ENCODE measurements around the gene NLRX1. TPM values are rescaled to one million over a fixed set of nuclear protein-coding genes. Genes with fewer than 3 reads are reported as not detected.

Gene NLRX1
- total RNA-seq, 1 donor from 2014 or later: 10.2 TPM

- Histone ChIP-seq H2AFZ (replicated peaks) (peak overlapping the region; percentile 93), H3K4me1 (peaks cover 19% of the 10 kb centered on the region), H3K36me3 (no peaks in the 10 kb centered on the region), H4K20me1 (ENCODE audit: low read depth) (no peaks in the 10 kb centered on the region), H3K79me2 (ENCODE audit: low read depth) (no peaks in the 10 kb centered on the region), H3K27me3 (peaks cover 69% of the 10 kb centered on the region), H3K9me3 (ENCODE audit: low read depth) (no peaks in the 10 kb centered on the region), H3F3A (ENCODE audit: low read depth) (peaks cover 31% of the 10 kb centered on the region), H3K9ac (no peak overlapping the region), H3K27ac (no peak overlapping the region), H3K4me2 (peak overlapping the region; percentile 99), H3K4me3 (peak overlapping the region; percentile 68)
- peaks cover 43% of the 10 kb centered on the region for H3K27me3 Mint-ChIP-seq (ENCODE audit: insufficient read depth, low read depth)
- peaks cover 29% of the 10 kb centered on the region for H3K4me1 Mint-ChIP-seq
- H3K36me3 Mint-ChIP-seq: no peaks in the 10 kb centered on the region
- no peak for DNase-seq (ENCODE audit: low spot score)
- no peaks in the 10 kb centered on the region for H3K9me3 Mint-ChIP-seq
- TF ChIP-seq EZH2 (IDR thresholded peaks at IDR 0.05) (peak; percentile 52), EZH2phosphoT487 (IDR thresholded peaks at IDR 0.05) (no peak)
- H3K4me3 Mint-ChIP-seq: peak overlapping the region; percentile 88
- peak overlapping the region; percentile 69 for H3K27ac Mint-ChIP-seq
Observed at GRCh38 chr11:119148720-119149017, 19.9 kb upstream of the NLRX1 start.

DNA sequence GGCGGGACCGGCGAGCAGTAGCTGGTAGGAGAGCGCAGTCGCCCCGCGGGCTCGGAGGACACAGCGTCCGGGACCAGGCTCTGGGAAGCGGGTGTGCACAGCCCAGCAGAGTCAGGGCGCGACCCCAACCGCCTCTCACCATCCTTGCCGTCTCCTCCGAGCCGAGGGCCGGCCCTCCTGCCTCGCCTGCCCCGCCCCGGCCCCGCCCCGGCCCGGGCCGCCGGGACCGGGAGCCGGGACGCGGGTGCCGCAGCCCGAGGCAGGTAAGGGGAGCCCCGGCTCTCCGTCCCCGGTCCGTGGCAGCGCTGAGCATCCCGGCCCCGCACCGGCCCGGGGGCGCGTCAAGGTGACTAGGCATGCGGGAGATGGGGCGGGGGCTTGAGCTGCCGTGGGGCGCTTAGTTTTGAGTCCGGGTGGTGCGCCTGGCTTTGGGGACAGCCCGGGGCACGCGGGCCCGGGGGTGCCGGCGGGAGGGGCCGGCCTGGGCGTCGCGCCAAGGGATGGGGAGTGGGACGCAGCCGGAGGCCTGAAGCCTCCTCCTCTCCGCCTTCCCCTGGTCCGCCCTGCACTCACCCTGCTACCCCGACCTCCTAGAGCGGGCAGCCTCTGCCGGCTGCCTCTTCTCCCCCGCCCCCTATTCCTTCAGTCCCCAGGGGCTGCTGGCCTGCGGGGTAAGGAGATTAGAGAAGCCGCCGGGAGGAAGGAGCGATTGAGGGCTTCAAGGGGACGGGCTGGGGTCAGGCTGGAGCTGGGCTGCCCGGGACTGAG is 19.3 kb upstream of the NLRX1 start, which contains the start of gene ABCG4:
TSS of gene ABCG4 (plus strand) at position 35 of the 768 bp plus-strand sequence. CDS start 914 bp downstream, outside the sequence.
- TF ChIP-seq EZH2phosphoT487 (IDR thresholded peaks at IDR 0.05) (no peak), EZH2 (IDR thresholded peaks at IDR 0.05) (peak; percentile 74)
- TF ChIP-seq, protein P1, sequence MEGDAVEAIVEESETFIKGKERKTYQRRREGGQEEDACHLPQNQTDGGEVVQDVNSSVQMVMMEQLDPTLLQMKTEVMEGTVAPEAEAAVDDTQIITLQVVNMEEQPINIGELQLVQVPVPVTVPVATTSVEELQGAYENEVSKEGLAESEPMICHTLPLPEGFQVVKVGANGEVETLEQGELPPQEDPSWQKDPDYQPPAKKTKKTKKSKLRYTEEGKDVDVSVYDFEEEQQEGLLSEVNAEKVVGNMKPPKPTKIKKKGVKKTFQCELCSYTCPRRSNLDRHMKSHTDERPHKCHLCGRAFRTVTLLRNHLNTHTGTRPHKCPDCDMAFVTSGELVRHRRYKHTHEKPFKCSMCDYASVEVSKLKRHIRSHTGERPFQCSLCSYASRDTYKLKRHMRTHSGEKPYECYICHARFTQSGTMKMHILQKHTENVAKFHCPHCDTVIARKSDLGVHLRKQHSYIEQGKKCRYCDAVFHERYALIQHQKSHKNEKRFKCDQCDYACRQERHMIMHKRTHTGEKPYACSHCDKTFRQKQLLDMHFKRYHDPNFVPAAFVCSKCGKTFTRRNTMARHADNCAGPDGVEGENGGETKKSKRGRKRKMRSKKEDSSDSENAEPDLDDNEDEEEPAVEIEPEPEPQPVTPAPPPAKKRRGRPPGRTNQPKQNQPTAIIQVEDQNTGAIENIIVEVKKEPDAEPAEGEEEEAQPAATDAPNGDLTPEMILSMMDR (IDR thresholded peaks at IDR 0.05): no peak
- H4K20me1 ChIP-seq (ENCODE audit: low read depth): no peaks in the 10 kb centered on the region
- H3K9ac ChIP-seq: no peak within 1 kb of the TSS
- Mint-ChIP-seq H3K36me3 (no peaks in the 10 kb centered on the region), H3K4me1 (peaks cover 27% of the 10 kb centered on the region), H3K4me3 (peak within 1 kb of the TSS; percentile 88), H3K27ac (peak within 1 kb of the TSS; percentile 69), H3K9me3 (no peaks in the 10 kb centered on the region), H3K27me3 (ENCODE audit: insufficient read depth, low read depth) (peaks cover 47% of the 10 kb centered on the region)
- peak within 1 kb of the TSS; percentile 99 for H3K4me2 ChIP-seq
- no peak within 1 kb of the TSS for H3K27ac ChIP-seq
- H2AFZ ChIP-seq (replicated peaks): peak within 1 kb of the TSS; percentile 93
- H3K4me3 ChIP-seq: peak within 1 kb of the TSS; percentile 68
- peaks cover 19% of the 10 kb centered on the region for H3K4me1 ChIP-seq
- no peaks in the 10 kb centered on the region for H3K79me2 ChIP-seq (ENCODE audit: low read depth)
- H3K27me3 ChIP-seq: peaks cover 69% of the 10 kb centered on the region
- DNase-seq (ENCODE audit: low spot score): peak; percentile 78
- peaks cover 31% of the 10 kb centered on the region for H3F3A ChIP-seq (ENCODE audit: low read depth)
- H3K36me3 ChIP-seq: no peaks in the 10 kb centered on the region
- H3K9me3 ChIP-seq (ENCODE audit: low read depth): no peaks in the 10 kb centered on the region

DNA sequence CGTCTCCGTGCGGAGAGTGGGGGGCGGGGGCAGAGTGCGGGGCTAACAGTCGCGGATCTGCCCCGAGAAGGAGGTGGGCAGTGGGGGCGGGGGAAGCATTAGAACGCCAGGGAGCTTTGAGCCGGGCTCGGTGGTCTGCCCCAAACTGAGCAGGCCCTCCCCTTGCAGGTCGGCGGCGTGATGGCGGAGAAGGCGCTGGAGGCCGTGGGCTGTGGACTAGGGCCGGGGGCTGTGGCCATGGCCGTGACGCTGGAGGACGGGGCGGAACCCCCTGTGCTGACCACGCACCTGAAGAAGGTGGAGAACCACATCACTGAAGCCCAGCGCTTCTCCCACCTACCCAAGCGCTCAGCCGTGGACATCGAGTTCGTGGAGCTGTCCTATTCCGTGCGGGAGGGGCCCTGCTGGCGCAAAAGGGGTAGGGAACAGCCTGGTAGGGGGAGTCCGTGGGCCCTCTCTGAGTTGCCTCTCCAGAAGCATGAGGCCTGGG is 18.7 kb upstream of the NLRX1 start:
- Histone ChIP-seq H3K9ac (no peak overlapping the region), H4K20me1 (ENCODE audit: low read depth) (no peaks in the 10 kb centered on the region), H3K36me3 (no peaks in the 10 kb centered on the region), H2AFZ (replicated peaks) (peak overlapping the region; percentile 93), H3K79me2 (ENCODE audit: low read depth) (no peaks in the 10 kb centered on the region), H3K4me3 (peak overlapping the region; percentile 68), H3K27ac (no peak overlapping the region), H3K9me3 (ENCODE audit: low read depth) (no peaks in the 10 kb centered on the region), H3F3A (ENCODE audit: low read depth) (peaks cover 31% of the 10 kb centered on the region), H3K4me1 (peaks cover 19% of the 10 kb centered on the region), H3K27me3 (peaks cover 69% of the 10 kb centered on the region), H3K4me2 (peak overlapping the region; percentile 99)
- DNase-seq (ENCODE audit: low spot score): no peak
- Mint-ChIP-seq H3K27me3 (ENCODE audit: insufficient read depth, low read depth) (peaks cover 47% of the 10 kb centered on the region), H3K4me1 (peaks cover 26% of the 10 kb centered on the region), H3K27ac (no peak overlapping the region), H3K36me3 (no peaks in the 10 kb centered on the region), H3K4me3 (peak overlapping the region; percentile 82), H3K9me3 (no peaks in the 10 kb centered on the region)
- TF ChIP-seq EZH2phosphoT487 (IDR thresholded peaks at IDR 0.05): no peak
- TF ChIP-seq, protein P1 (IDR thresholded peaks at IDR 0.05): no peak
- TF ChIP-seq EZH2 (IDR thresholded peaks at IDR 0.05): no peak

DNA sequence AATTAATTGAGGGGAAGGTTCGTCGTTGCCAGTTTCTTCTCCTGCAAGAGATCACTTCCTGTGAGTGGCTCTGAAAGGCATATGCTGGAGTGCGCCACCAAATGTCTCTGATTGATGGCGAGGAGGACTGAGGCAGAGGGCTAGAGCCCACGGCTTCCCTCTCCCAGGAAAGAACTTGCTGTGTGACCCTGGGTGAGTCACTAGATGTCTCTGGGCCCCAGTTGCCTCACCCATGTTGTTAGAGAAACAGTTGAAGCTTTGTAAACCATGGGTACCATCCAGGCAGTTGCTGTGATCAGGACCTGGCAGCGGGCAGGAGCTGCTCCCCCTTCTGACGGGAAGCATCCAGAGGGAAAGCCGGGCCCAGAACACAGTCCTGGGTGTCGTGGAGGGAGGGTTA is 16.5 kb upstream of the NLRX1 start:
- no peak overlapping the region for H3K27ac ChIP-seq
- H3K4me1 Mint-ChIP-seq: peaks cover 19% of the 10 kb centered on the region
- H3K9me3 ChIP-seq (ENCODE audit: low read depth): no peaks in the 10 kb centered on the region
- no peaks in the 10 kb centered on the region for H3K79me2 ChIP-seq (ENCODE audit: low read depth)
- no peaks in the 10 kb centered on the region for H3K36me3 Mint-ChIP-seq
- H3K27ac Mint-ChIP-seq: no peak overlapping the region
- peaks cover 31% of the 10 kb centered on the region for H3F3A ChIP-seq (ENCODE audit: low read depth)
- no peak for DNase-seq (ENCODE audit: low spot score)
- no peaks in the 10 kb centered on the region for H3K36me3 ChIP-seq
- TF ChIP-seq, protein P1 (IDR thresholded peaks at IDR 0.05): no peak
- TF ChIP-seq EZH2 (IDR thresholded peaks at IDR 0.05) (no peak), EZH2phosphoT487 (IDR thresholded peaks at IDR 0.05) (no peak)
- H3K27me3 Mint-ChIP-seq (ENCODE audit: insufficient read depth, low read depth): peaks cover 49% of the 10 kb centered on the region
- no peak overlapping the region for H3K4me2 ChIP-seq
- H3K4me1 ChIP-seq: peaks cover 19% of the 10 kb centered on the region
- H3K4me3 ChIP-seq: no peak overlapping the region
- H3K27me3 ChIP-seq: peaks cover 53% of the 10 kb centered on the region
- no peaks in the 10 kb centered on the region for H3K9me3 Mint-ChIP-seq
- H3K4me3 Mint-ChIP-seq: no peak overlapping the region
- no peaks in the 10 kb centered on the region for H4K20me1 ChIP-seq (ENCODE audit: low read depth)
- no peak overlapping the region for H2AFZ ChIP-seq (replicated peaks)
- H3K9ac ChIP-seq: no peak overlapping the region
